ENCODE results near the gene JADE2.

- TF ChIP-seq POLR2A (IDR thresholded peaks at IDR 0.05; ENCODE audit: low read depth, low read length) (no peak), FOS (IDR thresholded peaks at IDR 0.05; ENCODE audit: borderline replicate concordance, insufficient read depth, low read length) (no peak), CTCF (IDR thresholded peaks at IDR 0.05; ENCODE audit: extremely low read depth in 1 of 2, insufficient read depth in 1 of 2, low read depth in 1 of 2, low read length in 2 of 2) (no peak), EZH2 (IDR thresholded peaks at IDR 0.05; ENCODE audit: borderline replicate concordance, low read depth, low read length, severe bottlenecking) (no peak), JUN (IDR thresholded peaks at IDR 0.05; ENCODE audit: borderline replicate concordance, insufficient read depth, insufficient read length, low read depth) (no peak), GATA2 (IDR thresholded peaks at IDR 0.05; ENCODE audit: insufficient read depth, insufficient read length, low read depth, low read length) (no peak), MYC (IDR thresholded peaks at IDR 0.05; ENCODE audit: low read depth, low read length) (no peak), POLR2AphosphoS5 (IDR thresholded peaks at IDR 0.05; ENCODE audit: insufficient read depth, low read depth, low read length) (no peak), MAX (IDR thresholded peaks at IDR 0.05; ENCODE audit: insufficient read depth, insufficient read length) (no peak)
These were observed 46.4 kb downstream of the JADE2 start for GRCh38 chr5:134571693-134572405.
